Left ventricle myocardium inferior (tissue), 1 donor: ENCODE data around the gene VSTM2B. TPM values are rescaled to one million over a fixed set of nuclear protein-coding genes. Genes with fewer than 3 reads are reported as not detected.

Experiments
- DNase-seq: peaks from one replicate; pipeline ENCODE4 v3.0.0-alpha.2; 2020
- H3K27ac ChIP-seq: fragments of 200-600 bp; replicated peaks from 2 replicates; pipeline ENCODE4 v1.8.0; 2021
- H3K27me3 ChIP-seq: fragments of 200-600 bp; 2 replicates; pipeline ENCODE4 v1.8.0; 2021; ENCODE audit warnings: low read depth
- H3K36me3 ChIP-seq: fragments of 200-600 bp; 2 replicates; pipeline ENCODE4 v1.8.0; 2021
- H3K4me1 ChIP-seq: fragments of 200-600 bp; 2 replicates; pipeline ENCODE4 v1.8.0; 2021
- H3K4me3 ChIP-seq: fragments of 200-600 bp; 2 replicates; pipeline ENCODE4 v1.8.0; 2021; ENCODE audit warnings: mild to moderate bottlenecking, moderate library complexity
- H3K9me3 ChIP-seq: fragments of 200-600 bp; replicated peaks from 2 replicates; pipeline ENCODE4 v1.8.0; 2021
- CTCF ChIP-seq: fragments of 200-600 bp; IDR thresholded peaks from 2 replicates; pipeline ENCODE4 v1.8.0; 2021; ENCODE audit warnings: antibody characterized with exemption, mild to moderate bottlenecking, borderline replicate concordance
- intact Hi-C: fragments of 100-400 bp; cut with micrococcal nuclease; formaldehyde crosslinking; loops from one replicate; pipeline ENCODE4 v1.11.0; 2022
- total RNA-seq: library from RNA; stranded (reverse); fragmentation: NEBNext Ultra II Directional; extraction: Animal tissue kit (Norgen Biotek cat#: 25700); gene quantifications from one replicate; pipeline ENCODE4 v1.2.1, GENCODE V29; 2021
- donor health status: DM: no; HTN: yes; CAD: no; lungs with severe emphysema.

VSTM2B gene
- total RNA-seq, 1 donor from 2014 or later: not detected

- Histone ChIP-seq H3K27me3 (peaks cover 68% of the 10 kb centered on the region), H3K36me3 (no peaks in the 10 kb centered on the region), H3K4me1 (no peaks in the 10 kb centered on the region), H3K27ac (no peak overlapping the region), H3K9me3 (no peaks in the 10 kb centered on the region), H3K4me3 (no peak overlapping the region)
- no peak for DNase-seq
- intact Hi-C loops: no loop called here
- no peak for TF ChIP-seq CTCF
Observed at GRCh38 chr19:29507081-29507860, 18.5 kb upstream of the VSTM2B start.

- Histone ChIP-seq H3K9me3 (no peaks in the 10 kb centered on the region), H3K36me3 (no peaks in the 10 kb centered on the region), H3K4me3 (no peak overlapping the region), H3K27ac (no peak overlapping the region), H3K4me1 (no peaks in the 10 kb centered on the region), H3K27me3 (peaks cover 64% of the 10 kb centered on the region)
- no peak for DNase-seq
- intact Hi-C loops: no loop called here
- no peak for TF ChIP-seq CTCF
Observed at GRCh38 chr19:29508181-29508580, 17.6 kb upstream of the VSTM2B start.

GRCh38 chr19:29509456-29509855 lies 16.3 kb upstream of the VSTM2B start:
- no peaks in the 10 kb centered on the region for H3K36me3 ChIP-seq
- no peak for TF ChIP-seq CTCF
- H3K27ac ChIP-seq: no peak overlapping the region
- DNase-seq: no peak
- H3K9me3 ChIP-seq: no peaks in the 10 kb centered on the region
- no peaks in the 10 kb centered on the region for H3K4me1 ChIP-seq
- intact Hi-C loops: no loop called here
- peaks cover 61% of the 10 kb centered on the region for H3K27me3 ChIP-seq
- no peak overlapping the region for H3K4me3 ChIP-seq

GRCh38 chr19:29510701-29511265 lies 15.0 kb upstream of the VSTM2B start:
- no peak for DNase-seq

GRCh38 chr19:29511768-29512167 lies 14.0 kb upstream of the VSTM2B start:
- no peak for TF ChIP-seq CTCF
- intact Hi-C loops: no loop called here
- no peaks in the 10 kb centered on the region for H3K4me1 ChIP-seq
- no peak overlapping the region for H3K4me3 ChIP-seq
- H3K36me3 ChIP-seq: no peaks in the 10 kb centered on the region
- no peaks in the 10 kb centered on the region for H3K9me3 ChIP-seq
- H3K27me3 ChIP-seq: peaks cover 51% of the 10 kb centered on the region
- DNase-seq: no peak
- H3K27ac ChIP-seq: no peak overlapping the region

More at GRCh38 chr19:29510701-29511265, 15.0 kb upstream of the VSTM2B start:
- intact Hi-C loops: no loop called here
- Histone ChIP-seq H3K27me3 (peaks cover 57% of the 10 kb centered on the region), H3K9me3 (no peaks in the 10 kb centered on the region), H3K4me3 (no peak overlapping the region), H3K27ac (no peak overlapping the region), H3K4me1 (no peaks in the 10 kb centered on the region), H3K36me3 (no peaks in the 10 kb centered on the region)
- TF ChIP-seq CTCF: no peak
